Myocyte (in vitro differentiated cells): ENCODE measurements around the gene DOCK10. TPM values are rescaled to one million over a fixed set of nuclear protein-coding genes. Genes with fewer than 3 reads are reported as not detected.

Experiments used
- DNase-seq: peaks from one replicate; pipeline ENCODE4 v3.0.0-alpha.2; 2012; ENCODE audit warnings: low read depth
- total RNA-seq: library from RNA; depleted of rRNA; stranded (reverse); fragments of >200 nt; gene quantifications from 2 replicates; pipeline ENCODE4 v1.2.3, GENCODE V29; 2014

The DOCK10 gene
- total RNA-seq, 1 donor from 2014 or later = 16.5 TPM

- peak; percentile 32 for DNase-seq
Observed at GRCh38 chr2:224885836-224886547, 156.3 kb downstream of the DOCK10 start.

GRCh38 chr2:224885291-224885690, 157.0 kb downstream of the DOCK10 start:
- DNase-seq = no peak

GRCh38 chr2:224884188-224884587, 158.1 kb downstream of the DOCK10 start:
- DNase-seq = no peak

GRCh38 chr2:224883700-224884099, 158.6 kb downstream of the DOCK10 start:
- DNase-seq = no peak

- DNase-seq = no peak
Observed at GRCh38 chr2:224883172-224883516, 159.1 kb downstream of the DOCK10 start.

GRCh38 chr2:224882291-224883171, 159.7 kb downstream of the DOCK10 start:
- peak; percentile 43 for DNase-seq

- DNase-seq = no peak
Observed at GRCh38 chr2:224881846-224882245, 160.4 kb downstream of the DOCK10 start.

- no peak for DNase-seq
Observed at GRCh38 chr2:224876522-224876921, 165.7 kb downstream of the DOCK10 start.

- DNase-seq = no peak
Observed at GRCh38 chr2:224875841-224876240, 166.4 kb downstream of the DOCK10 start.

- DNase-seq = no peak
Observed at GRCh38 chr2:224875153-224875552, 167.1 kb downstream of the DOCK10 start.

GRCh38 chr2:224871813-224872212, 170.5 kb downstream of the DOCK10 start:
- DNase-seq = no peak

- peak; percentile 69 for DNase-seq
Observed at GRCh38 chr2:224870341-224870740, 171.9 kb downstream of the DOCK10 start.

GRCh38 chr2:224869601-224870233, 172.6 kb downstream of the DOCK10 start:
- peak; percentile 62 for DNase-seq

GRCh38 chr2:224865016-224865415, 177.3 kb downstream of the DOCK10 start:
- DNase-seq = no peak

- no peak for DNase-seq
Observed at GRCh38 chr2:224861266-224861665, 181.0 kb downstream of the DOCK10 start.

- DNase-seq = no peak
Observed at GRCh38 chr2:224860786-224861185, 181.5 kb downstream of the DOCK10 start.

- DNase-seq = no peak
Observed at GRCh38 chr2:224851811-224852210, 190.5 kb downstream of the DOCK10 start.

- no peak for DNase-seq
Observed at GRCh38 chr2:224850081-224850480, 192.2 kb downstream of the DOCK10 start.

- DNase-seq = no peak
Observed at GRCh38 chr2:224849264-224849663, 193.0 kb downstream of the DOCK10 start.

- DNase-seq = peak; percentile 97
Observed at GRCh38 chr2:224847961-224848850, 194.1 kb downstream of the DOCK10 start.

- no peak for DNase-seq
Observed at GRCh38 chr2:224847381-224847780, 194.9 kb downstream of the DOCK10 start.
